ENCODE measurements around the gene APC2.

Gene APC2

DNA sequence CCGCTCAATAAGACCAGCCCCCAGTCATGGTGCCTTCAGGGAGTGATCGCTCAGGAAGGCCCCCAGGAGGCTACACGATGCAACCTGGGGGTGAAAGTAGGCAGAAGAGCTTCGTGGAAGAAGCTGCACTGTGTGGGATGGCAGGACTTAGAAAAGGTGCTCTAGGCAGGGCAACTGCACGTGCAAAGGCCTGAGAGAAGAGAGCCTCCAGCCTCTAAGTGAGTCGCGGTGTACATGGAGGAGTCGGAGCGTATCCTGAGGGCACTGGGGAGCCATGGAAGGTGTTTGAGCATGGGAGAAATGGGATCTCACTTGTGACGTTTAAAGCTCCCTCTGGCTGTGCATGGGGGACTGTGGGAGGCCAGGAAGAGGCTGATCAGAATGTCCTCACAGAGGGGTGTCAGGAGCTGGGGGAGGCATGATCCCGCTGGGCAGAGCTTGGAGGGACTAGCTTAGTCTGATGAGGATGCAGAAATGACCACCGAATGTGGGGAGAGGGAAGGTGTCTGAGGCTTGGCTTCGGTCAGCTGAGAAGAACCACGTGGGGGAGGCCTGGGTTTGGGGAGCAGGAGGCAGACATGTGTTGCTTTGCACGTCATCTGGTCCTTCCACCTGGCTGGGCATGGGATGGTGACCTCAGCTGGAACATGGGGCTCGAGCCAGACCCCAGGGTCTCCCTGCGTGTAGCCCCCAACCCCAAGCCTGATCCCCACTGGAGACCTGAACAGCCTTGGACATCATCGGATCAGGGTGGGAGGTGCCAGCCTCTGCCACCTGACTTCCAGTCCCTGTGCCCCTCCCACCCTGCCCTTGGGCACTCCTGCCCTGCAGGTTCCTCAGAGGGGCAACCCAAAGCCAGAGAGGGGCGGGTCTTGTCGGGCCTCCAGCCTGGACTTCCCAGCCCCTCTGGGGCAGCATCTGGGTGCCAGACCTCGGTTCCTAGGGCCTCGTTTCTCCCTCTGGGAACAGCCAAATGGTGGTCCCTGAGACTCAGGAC lies 1.1 kb downstream of the APC2 start:
- no peaks in the 10 kb centered on the region for H3K79me2 ChIP-seq (ENCODE audit: control insufficient read depth, low read length)
- no peak overlapping the region for H3K4me3 ChIP-seq (ENCODE audit: low read length)
- no peak overlapping the region for H3K27ac ChIP-seq (ENCODE audit: low read depth, low read length)
- peaks cover 8% of the 10 kb centered on the region; the same call in 1 of the 2 replicates for H3F3A ChIP-seq (ENCODE audit: control insufficient read depth, insufficient read depth)
- peaks cover 5% of the 10 kb centered on the region for H4K20me1 ChIP-seq (ENCODE audit: control insufficient read depth, insufficient read depth, low read depth, low read length)
- peaks cover 34% of the 10 kb centered on the region for H3K4me1 ChIP-seq (ENCODE audit: control insufficient read depth, low read length)
- H3K9me3 ChIP-seq (ENCODE audit: control insufficient read depth, insufficient read depth, low read length): no peaks in the 10 kb centered on the region
- H3K36me3 ChIP-seq (ENCODE audit: control insufficient read depth, low read length): no peaks in the 10 kb centered on the region
- no peaks in the 10 kb centered on the region for H3K9me2 ChIP-seq (replicated peaks; ENCODE audit: control insufficient read depth, low read length)
- TF ChIP-seq EZH2phosphoT487 (IDR thresholded peaks at IDR 0.05; ENCODE audit: borderline replicate concordance, low read length): no peak
- TF ChIP-seq, protein P1, sequence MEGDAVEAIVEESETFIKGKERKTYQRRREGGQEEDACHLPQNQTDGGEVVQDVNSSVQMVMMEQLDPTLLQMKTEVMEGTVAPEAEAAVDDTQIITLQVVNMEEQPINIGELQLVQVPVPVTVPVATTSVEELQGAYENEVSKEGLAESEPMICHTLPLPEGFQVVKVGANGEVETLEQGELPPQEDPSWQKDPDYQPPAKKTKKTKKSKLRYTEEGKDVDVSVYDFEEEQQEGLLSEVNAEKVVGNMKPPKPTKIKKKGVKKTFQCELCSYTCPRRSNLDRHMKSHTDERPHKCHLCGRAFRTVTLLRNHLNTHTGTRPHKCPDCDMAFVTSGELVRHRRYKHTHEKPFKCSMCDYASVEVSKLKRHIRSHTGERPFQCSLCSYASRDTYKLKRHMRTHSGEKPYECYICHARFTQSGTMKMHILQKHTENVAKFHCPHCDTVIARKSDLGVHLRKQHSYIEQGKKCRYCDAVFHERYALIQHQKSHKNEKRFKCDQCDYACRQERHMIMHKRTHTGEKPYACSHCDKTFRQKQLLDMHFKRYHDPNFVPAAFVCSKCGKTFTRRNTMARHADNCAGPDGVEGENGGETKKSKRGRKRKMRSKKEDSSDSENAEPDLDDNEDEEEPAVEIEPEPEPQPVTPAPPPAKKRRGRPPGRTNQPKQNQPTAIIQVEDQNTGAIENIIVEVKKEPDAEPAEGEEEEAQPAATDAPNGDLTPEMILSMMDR (IDR thresholded peaks at IDR 0.05; ENCODE audit: low read depth, low read length, poor library complexity, severe bottlenecking): no peak
- H3K27me3 ChIP-seq (ENCODE audit: control insufficient read depth, low read length): peaks cover 41% of the 10 kb centered on the region
- no peak overlapping the region for H3K4me2 ChIP-seq (ENCODE audit: low read length)

DNA sequence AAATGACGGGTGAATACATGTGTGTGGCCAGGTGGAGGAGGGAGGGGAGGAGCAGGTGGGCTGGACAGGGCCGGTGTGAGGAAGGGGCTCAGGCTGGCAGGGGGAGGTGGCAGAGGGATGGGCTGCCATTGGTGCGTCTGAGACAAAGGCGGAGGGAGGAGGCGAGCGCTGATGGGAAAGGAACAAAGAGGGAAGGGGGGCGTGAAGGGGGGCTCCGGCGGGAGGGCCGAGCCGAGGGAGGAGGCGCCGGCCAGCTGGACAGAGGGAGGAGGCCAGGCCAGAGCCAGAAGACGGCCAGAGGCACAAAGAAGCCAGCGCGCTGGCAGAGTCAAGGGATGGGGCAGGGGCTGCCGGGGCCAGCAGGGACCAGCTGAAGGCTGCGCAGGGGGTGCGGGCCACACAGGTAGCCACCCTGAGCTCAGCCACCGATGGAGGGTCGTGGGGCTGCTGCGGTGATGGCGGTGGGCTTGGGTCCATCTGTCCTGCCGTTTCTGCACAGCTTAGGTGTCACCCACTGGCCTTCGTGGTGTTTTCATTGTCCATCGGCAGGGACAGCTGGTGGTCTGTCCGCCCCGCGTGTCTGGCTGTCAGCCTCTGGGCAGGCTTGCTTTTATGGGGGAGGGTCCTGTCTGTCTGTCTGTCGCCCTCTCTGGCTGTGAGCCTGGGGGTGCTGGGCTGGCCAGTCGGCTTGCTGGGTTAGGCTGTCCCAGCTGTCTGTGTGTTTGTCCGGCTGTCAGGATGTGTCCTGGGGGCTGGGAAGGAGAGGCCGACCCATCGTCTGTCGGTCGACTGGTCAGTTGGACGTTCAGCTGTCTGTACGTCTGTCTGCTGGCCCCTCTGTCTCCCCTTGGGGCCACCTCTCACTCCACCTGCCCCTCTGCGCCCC lies 2.2 kb downstream of the APC2 start:
- no peak overlapping the region for H3K27ac ChIP-seq (ENCODE audit: low read depth, low read length)

DNA sequence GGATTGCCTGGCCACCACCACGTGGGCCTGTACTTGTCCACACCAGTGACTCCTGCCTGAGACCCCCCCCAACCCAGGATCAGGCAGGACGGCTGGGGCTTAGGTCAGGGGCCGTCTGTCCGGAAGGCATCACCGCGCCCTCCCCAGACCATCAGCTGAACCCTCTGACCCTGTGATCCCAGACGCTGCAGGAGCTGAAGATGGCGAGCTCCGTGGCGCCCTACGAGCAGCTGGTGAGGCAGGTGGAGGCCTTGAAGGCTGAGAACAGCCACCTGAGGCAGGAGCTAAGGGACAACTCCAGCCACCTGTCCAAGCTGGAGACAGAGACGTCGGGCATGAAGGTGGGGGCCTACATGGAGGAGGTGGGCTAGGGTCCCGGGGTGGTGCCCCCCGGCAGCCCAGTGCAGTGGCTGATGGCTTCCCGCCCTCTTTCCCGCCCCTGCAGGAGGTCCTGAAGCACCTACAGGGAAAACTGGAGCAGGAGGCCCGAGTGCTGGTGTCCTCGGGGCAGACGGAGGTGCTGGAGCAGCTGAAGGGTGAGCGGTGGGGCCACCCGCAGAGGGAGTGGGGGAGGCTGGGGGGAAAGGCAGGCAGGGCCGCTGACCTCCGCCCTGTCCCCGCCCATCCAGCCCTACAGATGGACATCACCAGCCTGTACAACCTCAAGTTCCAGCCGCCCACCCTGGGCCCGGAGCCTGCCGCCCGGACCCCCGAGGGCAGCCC lies 3.0 kb downstream of the APC2 start:
- Histone ChIP-seq H3K27ac (ENCODE audit: low read depth, low read length) (no peak overlapping the region), H4K20me1 (ENCODE audit: control insufficient read depth, insufficient read depth, low read depth, low read length) (peaks cover 6% of the 10 kb centered on the region), H3K4me2 (ENCODE audit: low read length) (no peak overlapping the region), H3F3A (ENCODE audit: control insufficient read depth, insufficient read depth) (peaks cover 8% of the 10 kb centered on the region; the same call in 1 of the 2 replicates), H3K36me3 (ENCODE audit: control insufficient read depth, low read length) (no peaks in the 10 kb centered on the region), H3K9me3 (ENCODE audit: control insufficient read depth, insufficient read depth, low read length) (no peaks in the 10 kb centered on the region), H3K79me2 (ENCODE audit: control insufficient read depth, low read length) (no peaks in the 10 kb centered on the region), H3K27me3 (ENCODE audit: control insufficient read depth, low read length) (peaks cover 28% of the 10 kb centered on the region), H3K9me2 (replicated peaks; ENCODE audit: control insufficient read depth, low read length) (no peaks in the 10 kb centered on the region), H3K4me3 (ENCODE audit: low read length) (no peak overlapping the region), H3K4me1 (ENCODE audit: control insufficient read depth, low read length) (peaks cover 37% of the 10 kb centered on the region)
- TF ChIP-seq, protein P1 (IDR thresholded peaks at IDR 0.05; ENCODE audit: low read depth, low read length, poor library complexity, severe bottlenecking): no peak
- no peak for TF ChIP-seq EZH2phosphoT487 (IDR thresholded peaks at IDR 0.05; ENCODE audit: borderline replicate concordance, low read length)

More for the DNA sequence above, 2.2 kb downstream of the APC2 start:
- Histone ChIP-seq H3F3A (ENCODE audit: control insufficient read depth, insufficient read depth) (peaks cover 8% of the 10 kb centered on the region; the same call in 1 of the 2 replicates), H3K79me2 (ENCODE audit: control insufficient read depth, low read length) (no peaks in the 10 kb centered on the region), H3K9me2 (replicated peaks; ENCODE audit: control insufficient read depth, low read length) (no peaks in the 10 kb centered on the region), H3K4me3 (ENCODE audit: low read length) (no peak overlapping the region), H4K20me1 (ENCODE audit: control insufficient read depth, insufficient read depth, low read depth, low read length) (peaks cover 6% of the 10 kb centered on the region), H3K27me3 (ENCODE audit: control insufficient read depth, low read length) (peaks cover 34% of the 10 kb centered on the region), H3K9me3 (ENCODE audit: control insufficient read depth, insufficient read depth, low read length) (no peaks in the 10 kb centered on the region), H3K36me3 (ENCODE audit: control insufficient read depth, low read length) (no peaks in the 10 kb centered on the region), H3K4me1 (ENCODE audit: control insufficient read depth, low read length) (peaks cover 37% of the 10 kb centered on the region), H3K4me2 (ENCODE audit: low read length) (no peak overlapping the region)
- no peak for TF ChIP-seq EZH2phosphoT487 (IDR thresholded peaks at IDR 0.05; ENCODE audit: borderline replicate concordance, low read length)
- TF ChIP-seq, protein P1 (IDR thresholded peaks at IDR 0.05; ENCODE audit: low read depth, low read length, poor library complexity, severe bottlenecking): no peak

All from DOHH2 (cell line).